8988T (cell line): Measurements from ENCODE around the gene U2AF2.

ENCODE experiments used
- DNase-seq: peaks from one replicate; pipeline ENCODE4 v3.0.0; 2011

The U2AF2 gene

GRCh38 chr19:55720214-55720746, 65.4 kb downstream of the U2AF2 start:
- no peak for DNase-seq

DNA sequence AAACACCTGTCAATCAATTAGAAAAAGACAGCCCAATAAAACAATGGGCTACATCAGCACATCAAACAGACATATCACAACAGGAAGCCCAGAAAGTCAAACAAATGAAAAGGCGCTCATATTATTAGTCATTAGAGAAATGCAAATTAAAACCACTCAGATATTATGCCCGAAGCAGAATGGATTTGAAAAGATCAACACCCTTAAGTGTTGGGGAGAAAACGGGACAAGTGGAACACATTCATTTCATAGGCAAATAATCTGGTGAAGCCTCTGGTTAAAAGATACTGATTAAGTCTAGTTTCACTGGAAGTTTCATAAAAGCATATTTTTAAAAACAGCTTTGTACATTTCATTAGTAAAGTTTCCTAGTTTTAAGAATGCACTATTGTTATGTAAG, 66.0 kb downstream of the U2AF2 start:
- DNase-seq: no peak

DNA sequence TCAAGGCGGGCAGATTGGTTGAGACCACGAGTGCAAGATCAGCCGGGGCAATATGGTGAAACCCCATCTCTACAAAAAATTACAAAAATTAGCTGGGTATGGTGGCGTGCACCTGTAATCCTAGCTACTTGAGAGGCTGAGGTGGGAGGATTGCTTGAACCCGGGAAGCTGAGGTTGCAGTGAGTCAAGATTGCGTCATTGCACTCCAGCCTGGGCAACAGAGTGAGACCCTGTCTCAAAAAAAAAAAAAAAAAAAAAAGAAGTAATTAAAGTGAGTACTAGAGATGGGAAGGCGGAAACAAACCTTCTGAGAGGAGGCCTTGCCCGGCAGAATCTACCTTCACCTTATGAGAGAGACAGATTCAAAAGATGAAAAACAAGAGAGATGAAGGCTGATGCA, 68.7 kb downstream of the U2AF2 start:
- no peak for DNase-seq
